ENCODE results near the gene ABCA12. TPM values are rescaled to one million over a fixed set of nuclear protein-coding genes. Genes with fewer than 3 reads are reported as not detected.

Gene ABCA12
- total and polyA plus RNA-seq, 5 donors from 2014 or later, result not detected

DNA sequence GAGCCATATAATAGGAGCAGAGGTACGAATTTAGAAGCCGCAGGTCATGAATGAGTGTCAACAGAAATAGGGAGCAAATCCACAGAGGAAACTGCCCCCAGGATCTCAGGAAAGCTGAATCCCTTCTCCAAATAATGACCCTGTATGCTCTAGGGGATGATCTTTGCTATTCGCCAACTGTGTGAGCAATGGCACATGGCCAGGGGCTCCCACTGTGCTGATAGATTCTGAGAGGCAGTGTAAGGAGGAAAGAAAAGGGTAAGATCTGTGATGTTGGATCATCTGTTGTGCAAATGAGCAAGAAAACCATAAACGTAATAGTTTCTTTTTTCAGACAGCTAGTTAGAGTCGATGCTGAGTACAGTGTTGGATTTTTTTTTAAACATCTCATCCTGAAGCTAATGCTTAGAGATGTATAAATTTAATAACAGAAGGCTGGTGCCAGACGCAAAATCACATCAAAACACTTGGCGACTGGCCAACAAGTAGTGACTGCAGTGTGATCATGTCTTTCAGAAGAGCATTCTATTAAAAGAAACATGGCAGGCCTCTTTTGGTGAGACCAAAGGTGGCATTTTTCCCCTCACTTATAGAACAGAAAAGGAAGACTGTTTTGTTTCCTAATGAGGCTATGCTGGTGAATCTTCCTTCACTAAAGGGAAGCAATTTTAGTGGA is 77.4 kb downstream of the ABCA12 start:
- no peak overlapping the region for H3K27ac Mint-ChIP-seq
- H3K27me3 Mint-ChIP-seq, result no peaks in the 10 kb centered on the region
- no peaks in the 10 kb centered on the region for H3K4me1 Mint-ChIP-seq
- Histone ChIP-seq H3K27me3 (ENCODE audit: control insufficient read depth, insufficient read depth, low read length) (no peaks in the 10 kb centered on the region), H3K36me3 (ENCODE audit: control insufficient read depth, insufficient read depth, low read length) (no peaks in the 10 kb centered on the region), H3K27ac (ENCODE audit: insufficient read depth, low read length, poor library complexity, severe bottlenecking) (no peak overlapping the region), H3K4me1 (ENCODE audit: control insufficient read depth, insufficient read depth, low read length, poor library complexity, severe bottlenecking) (no peaks in the 10 kb centered on the region), H3K4me3 (ENCODE audit: low read depth, low read length) (no peak overlapping the region), H3K9me3 (ENCODE audit: control insufficient read depth in 2 of 2, low read length in 2 of 2) (no peaks in the 10 kb centered on the region)
- H3K36me3 Mint-ChIP-seq, result no peaks in the 10 kb centered on the region
- no peak for ATAC-seq (ENCODE audit: low read depth in 2 of 2)
- no peak for DNase-seq
- H3K4me3 Mint-ChIP-seq, result no peak overlapping the region
- H3K9me3 Mint-ChIP-seq, result peaks cover 0 to 4% (median 0%) of the 10 kb centered on the region in 7 donors

DNA sequence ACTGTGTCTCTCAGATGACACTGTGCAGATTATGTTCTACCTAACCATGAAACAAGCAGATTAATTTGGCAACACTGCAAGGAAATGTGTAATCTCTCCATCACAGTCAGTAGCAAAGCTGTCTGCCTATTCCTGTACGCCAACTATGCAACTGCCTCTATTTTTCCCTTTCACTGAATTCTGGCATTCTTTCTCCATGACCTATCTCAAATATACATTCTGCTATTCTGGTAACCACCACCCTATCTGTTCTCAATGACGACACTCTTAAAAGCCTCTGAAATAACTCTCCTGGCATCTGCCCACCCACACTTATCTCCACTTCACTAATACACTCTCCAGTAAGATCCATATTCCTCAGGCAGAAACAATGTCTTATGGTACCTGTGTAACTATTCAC is 78.7 kb downstream of the ABCA12 start:
- ATAC-seq (ENCODE audit: low read depth in 2 of 2) (no peak), DNase-seq (no peak)
- Mint-ChIP-seq H3K27ac (no peak overlapping the region), H3K9me3 (peaks cover 0 to 4% (median 0%) of the 10 kb centered on the region in 7 donors), H3K4me3 (no peak overlapping the region), H3K27me3 (no peaks in the 10 kb centered on the region), H3K36me3 (no peaks in the 10 kb centered on the region), H3K4me1 (no peaks in the 10 kb centered on the region)
- Histone ChIP-seq H3K4me3 (ENCODE audit: low read depth, low read length) (no peak overlapping the region), H3K9me3 (ENCODE audit: control insufficient read depth in 2 of 2, low read length in 2 of 2) (no peaks in the 10 kb centered on the region), H3K36me3 (ENCODE audit: control insufficient read depth, insufficient read depth, low read length) (no peaks in the 10 kb centered on the region), H3K27ac (ENCODE audit: insufficient read depth, low read length, poor library complexity, severe bottlenecking) (no peak overlapping the region), H3K4me1 (ENCODE audit: control insufficient read depth, insufficient read depth, low read length, poor library complexity, severe bottlenecking) (no peaks in the 10 kb centered on the region), H3K27me3 (ENCODE audit: control insufficient read depth, insufficient read depth, low read length) (no peaks in the 10 kb centered on the region)

DNA sequence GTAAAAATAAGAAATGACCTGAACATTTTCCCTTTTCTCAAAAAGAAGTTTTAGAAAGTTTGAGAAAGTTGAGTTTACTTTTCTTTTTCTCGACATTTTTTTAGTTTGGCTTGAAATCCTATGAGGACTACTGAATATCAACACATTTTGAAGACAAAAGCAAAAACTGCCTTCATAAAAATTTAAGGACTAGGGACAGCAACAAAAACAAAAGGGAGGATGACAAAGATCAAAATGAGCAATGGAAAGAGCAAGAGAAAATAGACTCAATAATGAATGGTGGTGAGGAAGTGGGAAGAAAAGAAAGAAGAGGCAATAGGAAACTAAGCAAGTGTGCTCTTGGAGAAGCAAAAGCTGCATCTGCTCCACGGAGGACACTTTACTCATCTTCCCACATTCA is 82.5 kb downstream of the ABCA12 start:
- Histone ChIP-seq H3K4me3 (ENCODE audit: low read depth, low read length) (no peak overlapping the region), H3K4me1 (ENCODE audit: control insufficient read depth, insufficient read depth, low read length, poor library complexity, severe bottlenecking) (no peaks in the 10 kb centered on the region), H3K27ac (ENCODE audit: insufficient read depth, low read length, poor library complexity, severe bottlenecking) (no peak overlapping the region), H3K36me3 (ENCODE audit: control insufficient read depth, insufficient read depth, low read length) (no peaks in the 10 kb centered on the region), H3K27me3 (ENCODE audit: control insufficient read depth, insufficient read depth, low read length) (no peaks in the 10 kb centered on the region), H3K9me3 (ENCODE audit: control insufficient read depth in 2 of 2, low read length in 2 of 2) (no peaks in the 10 kb centered on the region)
- H3K36me3 Mint-ChIP-seq, result no peaks in the 10 kb centered on the region
- peaks cover 0 to under 1% (median 0%) of the 10 kb centered on the region in 7 donors for H3K9me3 Mint-ChIP-seq
- no peaks in the 10 kb centered on the region for H3K4me1 Mint-ChIP-seq
- H3K27ac Mint-ChIP-seq, result no peak overlapping the region
- DNase-seq (no peak), ATAC-seq (ENCODE audit: low read depth in 2 of 2) (no peak)
- H3K27me3 Mint-ChIP-seq, result no peaks in the 10 kb centered on the region
- no peak overlapping the region for H3K4me3 Mint-ChIP-seq

DNA sequence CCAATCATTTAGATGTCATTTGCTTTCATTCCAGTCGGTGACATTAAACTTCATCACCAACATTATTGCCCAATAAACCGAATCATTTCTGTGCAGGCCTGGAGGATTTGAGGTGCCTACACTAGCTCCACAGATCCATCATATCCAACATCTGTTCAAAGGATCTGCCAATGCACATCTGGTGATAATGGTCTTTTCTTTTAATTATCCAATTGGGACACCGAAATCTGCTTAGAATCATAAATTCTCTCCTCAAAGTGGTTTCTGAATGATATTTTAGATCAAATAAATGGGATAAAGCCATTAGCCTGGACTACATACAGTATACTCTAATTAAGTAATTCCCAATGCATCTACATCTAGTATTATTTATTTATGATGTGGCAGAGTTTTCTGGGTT is 85.6 kb downstream of the ABCA12 start:
- Mint-ChIP-seq H3K27me3 (no peaks in the 10 kb centered on the region), H3K9me3 (peaks cover 0 to 2% (median 0%) of the 10 kb centered on the region in 7 donors), H3K4me1 (no peaks in the 10 kb centered on the region), H3K36me3 (no peaks in the 10 kb centered on the region), H3K27ac (no peak overlapping the region), H3K4me3 (no peak overlapping the region)
- Histone ChIP-seq H3K4me3 (ENCODE audit: low read depth, low read length) (no peak overlapping the region), H3K36me3 (ENCODE audit: control insufficient read depth, insufficient read depth, low read length) (no peaks in the 10 kb centered on the region), H3K9me3 (ENCODE audit: control insufficient read depth in 2 of 2, low read length in 2 of 2) (no peaks in the 10 kb centered on the region), H3K4me1 (ENCODE audit: control insufficient read depth, insufficient read depth, low read length, poor library complexity, severe bottlenecking) (no peaks in the 10 kb centered on the region), H3K27me3 (ENCODE audit: control insufficient read depth, insufficient read depth, low read length) (no peaks in the 10 kb centered on the region), H3K27ac (ENCODE audit: insufficient read depth, low read length, poor library complexity, severe bottlenecking) (no peak overlapping the region)
- ATAC-seq (ENCODE audit: low read depth in 2 of 2), result no peak
- DNase-seq, result no peak

DNA sequence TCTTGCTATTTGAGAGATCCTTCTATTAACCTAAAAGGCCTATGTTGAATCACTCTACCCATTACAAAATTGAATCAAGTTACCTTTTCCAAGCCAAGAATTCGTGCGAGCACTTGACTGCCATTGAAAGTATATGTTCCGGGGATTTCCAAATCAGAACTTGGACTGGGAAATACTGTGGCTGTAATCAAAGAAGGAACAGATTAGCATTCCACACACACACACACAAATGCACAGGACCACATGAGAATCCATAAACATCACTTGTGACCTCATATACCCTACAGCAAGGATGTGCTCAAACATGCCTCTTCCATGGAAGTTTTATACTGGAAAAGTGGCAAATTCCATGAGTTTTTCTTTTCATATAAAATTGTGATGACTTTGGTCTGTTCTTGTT is 86.0 kb downstream of the ABCA12 start:
- ATAC-seq (ENCODE audit: low read depth in 2 of 2), result no peak
- Mint-ChIP-seq H3K27me3 (no peaks in the 10 kb centered on the region), H3K27ac (no peak overlapping the region), H3K4me3 (peak overlapping the region in 1 of 4 donors; percentile 22), H3K9me3 (peaks cover 0 to 2% (median 0%) of the 10 kb centered on the region in 7 donors), H3K4me1 (no peaks in the 10 kb centered on the region), H3K36me3 (no peaks in the 10 kb centered on the region)
- no peak for DNase-seq
- H3K4me3 ChIP-seq (ENCODE audit: low read depth, low read length), result no peak overlapping the region
- no peak overlapping the region for H3K27ac ChIP-seq (ENCODE audit: insufficient read depth, low read length, poor library complexity, severe bottlenecking)
- H3K36me3 ChIP-seq (ENCODE audit: control insufficient read depth, insufficient read depth, low read length), result no peaks in the 10 kb centered on the region
- H3K27me3 ChIP-seq (ENCODE audit: control insufficient read depth, insufficient read depth, low read length), result no peaks in the 10 kb centered on the region
- H3K9me3 ChIP-seq (ENCODE audit: control insufficient read depth in 2 of 2, low read length in 2 of 2), result no peaks in the 10 kb centered on the region
- no peaks in the 10 kb centered on the region for H3K4me1 ChIP-seq (ENCODE audit: control insufficient read depth, insufficient read depth, low read length, poor library complexity, severe bottlenecking)

DNA sequence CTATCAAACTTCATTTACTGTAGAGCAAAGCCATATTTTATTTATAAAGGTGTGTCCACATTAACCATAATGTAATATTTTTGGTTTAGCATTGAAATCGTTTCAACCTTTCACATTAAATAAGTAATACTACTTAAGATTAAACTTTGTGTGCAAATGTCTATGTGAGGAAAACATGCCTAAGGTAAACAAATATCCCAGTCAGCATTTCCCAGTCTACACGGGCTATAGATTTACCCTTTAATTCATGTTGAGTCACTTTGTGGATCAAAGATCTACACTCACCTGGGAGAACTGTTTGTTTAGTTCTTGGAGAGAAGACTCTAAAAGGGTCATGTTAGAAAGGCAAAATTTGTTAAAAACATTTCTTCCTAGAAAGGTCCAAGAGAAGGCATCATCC is 89.1 kb downstream of the ABCA12 start:
- Mint-ChIP-seq H3K27me3 (no peaks in the 10 kb centered on the region), H3K9me3 (peaks cover 0 to 2% (median 0%) of the 10 kb centered on the region in 7 donors), H3K4me3 (no peak overlapping the region), H3K4me1 (no peaks in the 10 kb centered on the region), H3K36me3 (no peaks in the 10 kb centered on the region), H3K27ac (no peak overlapping the region)
- DNase-seq (no peak), ATAC-seq (ENCODE audit: low read depth in 2 of 2) (no peak)
- no peaks in the 10 kb centered on the region for H3K27me3 ChIP-seq (ENCODE audit: control insufficient read depth, insufficient read depth, low read length)
- no peaks in the 10 kb centered on the region for H3K9me3 ChIP-seq (ENCODE audit: control insufficient read depth in 2 of 2, low read length in 2 of 2)
- no peaks in the 10 kb centered on the region for H3K36me3 ChIP-seq (ENCODE audit: control insufficient read depth, insufficient read depth, low read length)
- no peak overlapping the region for H3K4me3 ChIP-seq (ENCODE audit: low read depth, low read length)
- no peaks in the 10 kb centered on the region for H3K4me1 ChIP-seq (ENCODE audit: control insufficient read depth, insufficient read depth, low read length, poor library complexity, severe bottlenecking)
- no peak overlapping the region for H3K27ac ChIP-seq (ENCODE audit: insufficient read depth, low read length, poor library complexity, severe bottlenecking)

DNA sequence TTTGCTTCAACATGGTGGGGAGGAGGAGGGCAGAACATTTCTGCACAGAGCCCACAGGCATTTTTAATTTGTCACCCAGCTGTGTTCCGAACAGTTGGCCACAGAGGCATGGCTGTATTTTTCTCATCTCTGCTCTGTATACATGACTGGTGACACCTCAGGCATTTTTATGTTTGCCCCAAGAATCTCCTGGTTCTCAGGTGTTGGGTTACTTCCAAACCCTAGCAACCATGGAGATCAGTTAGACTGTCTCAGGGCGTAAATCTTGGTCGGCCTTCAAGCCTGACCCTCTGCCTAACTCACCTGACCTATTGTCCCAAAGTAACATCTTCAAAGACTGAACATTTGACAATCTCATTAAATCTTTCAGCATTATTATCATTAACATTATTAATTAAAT is 100.0 kb downstream of the ABCA12 start:
- H3K36me3 Mint-ChIP-seq, result no peaks in the 10 kb centered on the region
- H3K9me3 ChIP-seq (ENCODE audit: control insufficient read depth in 2 of 2, low read length in 2 of 2), result no peaks in the 10 kb centered on the region
- ATAC-seq (ENCODE audit: low read depth in 2 of 2) (no peak), DNase-seq (no peak)
- H3K4me3 Mint-ChIP-seq, result no peak overlapping the region
- H3K4me3 ChIP-seq (ENCODE audit: low read depth, low read length), result no peak overlapping the region
- H3K9me3 Mint-ChIP-seq, result no peaks in the 10 kb centered on the region
- H3K27me3 Mint-ChIP-seq, result no peaks in the 10 kb centered on the region
- H3K36me3 ChIP-seq (ENCODE audit: control insufficient read depth, insufficient read depth, low read length), result no peaks in the 10 kb centered on the region
- no peak overlapping the region for H3K27ac Mint-ChIP-seq
- no peaks in the 10 kb centered on the region for H3K4me1 ChIP-seq (ENCODE audit: control insufficient read depth, insufficient read depth, low read length, poor library complexity, severe bottlenecking)
- no peaks in the 10 kb centered on the region for H3K4me1 Mint-ChIP-seq
- no peaks in the 10 kb centered on the region for H3K27me3 ChIP-seq (ENCODE audit: control insufficient read depth, insufficient read depth, low read length)
- H3K27ac ChIP-seq (ENCODE audit: insufficient read depth, low read length, poor library complexity, severe bottlenecking), result no peak overlapping the region

DNA sequence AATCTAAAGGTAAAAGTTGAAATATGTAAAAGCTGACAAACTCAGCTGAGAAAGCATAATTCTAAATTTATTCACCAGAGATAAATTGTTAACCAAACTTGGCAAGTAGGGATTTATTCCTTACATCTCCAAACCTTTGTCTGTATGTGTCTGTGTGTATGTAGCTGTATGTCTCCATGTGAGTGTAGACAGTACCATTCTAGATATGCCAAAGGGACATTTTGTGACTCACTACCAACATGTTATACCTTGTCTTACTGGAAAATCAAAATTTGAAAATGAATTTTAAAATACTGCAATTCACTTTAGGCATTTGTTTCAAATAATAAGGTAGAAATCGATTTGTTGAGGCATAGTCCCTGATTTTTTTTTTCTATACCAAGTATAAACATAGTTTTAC is 102.1 kb downstream of the ABCA12 start:
- Mint-ChIP-seq H3K4me1 (no peaks in the 10 kb centered on the region), H3K27me3 (no peaks in the 10 kb centered on the region), H3K36me3 (no peaks in the 10 kb centered on the region), H3K4me3 (no peak overlapping the region), H3K9me3 (peaks cover 0 to 1% (median 0%) of the 10 kb centered on the region in 7 donors), H3K27ac (no peak overlapping the region)
- Histone ChIP-seq H3K9me3 (ENCODE audit: control insufficient read depth in 2 of 2, low read length in 2 of 2) (no peaks in the 10 kb centered on the region), H3K4me1 (ENCODE audit: control insufficient read depth, insufficient read depth, low read length, poor library complexity, severe bottlenecking) (no peaks in the 10 kb centered on the region), H3K36me3 (ENCODE audit: control insufficient read depth, insufficient read depth, low read length) (no peaks in the 10 kb centered on the region), H3K27ac (ENCODE audit: insufficient read depth, low read length, poor library complexity, severe bottlenecking) (no peak overlapping the region), H3K27me3 (ENCODE audit: control insufficient read depth, insufficient read depth, low read length) (no peaks in the 10 kb centered on the region), H3K4me3 (ENCODE audit: low read depth, low read length) (no peak overlapping the region)
- ATAC-seq (ENCODE audit: low read depth in 2 of 2), result no peak
- DNase-seq, result no peak
